H1 (cell line): ENCODE results near the gene MARK3. TPM values are rescaled to one million over a fixed set of nuclear protein-coding genes. Genes with fewer than 3 reads are reported as not detected.

Experiments used
- CTCF ChIA-PET: fragments of 300-600 bp; sonication (Branson Sonifier 250); formaldehyde crosslinking; loops from one replicate; lab custom pipeline; 2021; ENCODE audit not compliant: partially characterized antibody; lab: Charles Lee
- POLR2A ChIA-PET: fragments of 300-600 bp; sonication (Branson Sonifier 250); formaldehyde crosslinking; loops from one replicate; lab custom pipeline; 2021; ENCODE audit warnings: inconsistent platforms; ENCODE audit not compliant: partially characterized antibody; lab: Charles Lee
- DNase-seq, 2 experiments: peaks; one replicate each; pipeline versions ENCODE4 v3.0.0 to v3.0.0-alpha.2; 2010 to 2022; ENCODE audit warnings: low spot score in 2 of 2, low read depth in 1 of 2, mixed read lengths in 1 of 2
- FAIRE-seq: peaks from 2 replicates; lab custom pipeline; 2011; peaks lifted over from hg19 to GRCh38; lab: Jason Lieb, UNC
- H2AFZ ChIP-seq: 2 replicates; pipeline ENCODE4 v1.8.1; 2012; ENCODE audit warnings: low read length, inconsistent platforms
- H2AK5ac ChIP-seq: 2 replicates; pipeline ENCODE4 v1.6.1; 2013; ENCODE audit warnings: low read depth, low read length
- H2BK120ac ChIP-seq: replicated peaks from 2 replicates; pipeline ENCODE3; 2013; ENCODE audit warnings: low read depth, low read length, inconsistent platforms
- H2BK12ac ChIP-seq: 2 replicates; pipeline ENCODE4 v1.6.1; 2013; ENCODE audit warnings: low read depth, low read length
- H2BK15ac ChIP-seq: 2 replicates; pipeline ENCODE4 v1.6.1; 2013; ENCODE audit warnings: low read length
- H2BK20ac ChIP-seq: 2 replicates; pipeline ENCODE4 v1.6.1; 2013; ENCODE audit warnings: low read length
- H2BK5ac ChIP-seq: 2 replicates; pipeline ENCODE4 v1.6.1; 2013; ENCODE audit warnings: low read depth, low read length
- H3K14ac ChIP-seq: 2 replicates; pipeline ENCODE4 v1.6.1; 2013; ENCODE audit warnings: inconsistent platforms; ENCODE audit not compliant: insufficient read length
- H3K18ac ChIP-seq: 2 replicates; pipeline ENCODE4 v1.6.1; 2013; ENCODE audit warnings: low read length; ENCODE audit errors: extremely low read depth
- H3K23ac ChIP-seq: 2 replicates; pipeline ENCODE4 v1.6.1; 2013; ENCODE audit warnings: inconsistent platforms; ENCODE audit not compliant: insufficient read length
- H3K23me2 ChIP-seq: 2 replicates; pipeline ENCODE4 v1.6.1; 2013; ENCODE audit warnings: low read depth, low read length
- H3K27ac ChIP-seq: 2 replicates; pipeline ENCODE4 v1.6.1; 2011; ENCODE audit warnings: low read depth, low read length, inconsistent platforms
- H3K27me3 ChIP-seq, 4 experiments: replicated peaks in 1 of 4; 1 replicate in 1 of 4; 2 replicates in 3 of 4; pipeline versions ENCODE4 v1.6.1 to v1.8.1; 2011 to 2013; ENCODE audit warnings: low read length in 3 of 4, mild to moderate bottlenecking in 3 of 4, inconsistent platforms in 2 of 4, mixed read lengths in 2 of 4, moderate library complexity in 1 of 4; ENCODE audit not compliant: control insufficient read depth in 3 of 4, insufficient read depth in 3 of 4; ENCODE audit errors: extremely low read depth in 1 of 4
- H3K36me3 ChIP-seq, 4 experiments: 2 replicates each; pipeline versions ENCODE4 v1.6.1 to v1.8.1; 2011 to 2013; ENCODE audit warnings: mild to moderate bottlenecking in 4 of 4, low read length in 3 of 4, moderate library complexity in 2 of 4, control low read depth in 1 of 4, inconsistent platforms in 1 of 4; ENCODE audit not compliant: insufficient read depth in 4 of 4, control insufficient read depth in 2 of 4
- H3K4ac ChIP-seq: replicated peaks from 2 replicates; pipeline ENCODE3; 2013; ENCODE audit warnings: low read length, low read depth, mixed read lengths, inconsistent platforms; ENCODE audit not compliant: insufficient read length
- H3K4me1 ChIP-seq, 4 experiments: replicated peaks in 1 of 4; 1 replicate in 1 of 4; 2 replicates in 3 of 4; pipeline versions ENCODE4 v1.6.1 to v1.8.1; 2011 to 2013; ENCODE audit warnings: low read length in 3 of 4, inconsistent platforms in 2 of 4, mixed read lengths in 1 of 4; ENCODE audit not compliant: insufficient read depth in 4 of 4, control insufficient read depth in 3 of 4
- H3K4me2 ChIP-seq, 2 experiments: 2 replicates each; pipeline versions ENCODE4 v1.6.1 to v1.8.1; 2011 to 2013; ENCODE audit warnings: low read depth in 2 of 2, low read length in 2 of 2, control low read depth in 1 of 2, inconsistent platforms in 1 of 2, mild to moderate bottlenecking in 1 of 2; ENCODE audit not compliant: insufficient read depth in 1 of 2
- H3K4me3 ChIP-seq, 4 experiments: fragments of 200-600, 300-600 bp in 1 of 4; sonication (generic), shearing (Covaris generic), sonication (Bioruptor Twin) in 1 of 4; 2 replicates each; pipeline versions ENCODE4 v1.5.1 to v1.8.1; 2011 to 2016; ENCODE audit warnings: low read length in 4 of 4, low read depth in 3 of 4, control low read depth in 2 of 4, inconsistent platforms in 2 of 4, mild to moderate bottlenecking in 2 of 4, mixed read lengths in 1 of 4, moderate library complexity in 1 of 4; ENCODE audit not compliant: insufficient read depth in 2 of 4; ENCODE audit errors: extremely low read depth in 1 of 4
- H3K56ac ChIP-seq: replicated peaks from 2 replicates; pipeline ENCODE3; 2013; ENCODE audit warnings: low read depth, mild to moderate bottlenecking, mixed read lengths, low read length, inconsistent platforms; ENCODE audit not compliant: insufficient read length
- H3K79me1 ChIP-seq: 2 replicates; pipeline ENCODE4 v1.6.1; 2013; ENCODE audit warnings: low read depth, low read length, control low read depth
- H3K79me2 ChIP-seq, 2 experiments: 2 replicates each; pipeline versions ENCODE4 v1.6.1 to v1.8.1; 2012 to 2013; ENCODE audit warnings: low read length in 2 of 2, mild to moderate bottlenecking in 2 of 2, inconsistent platforms in 1 of 2; ENCODE audit not compliant: insufficient read depth in 2 of 2, control insufficient read depth in 1 of 2
- H3K9ac ChIP-seq, 4 experiments: replicated peaks in 1 of 4; 1 replicate in 1 of 4; 2 replicates in 3 of 4; pipeline versions ENCODE4 v1.6.1 to v1.8.1; 2011 to 2013; ENCODE audit warnings: low read depth in 3 of 4, low read length in 3 of 4, control low read depth in 2 of 4, mild to moderate bottlenecking in 2 of 4, moderate library complexity in 2 of 4, inconsistent platforms in 1 of 4; ENCODE audit errors: extremely low read depth in 1 of 4
- H3K9me3 ChIP-seq, 2 experiments: 2 replicates each; pipeline versions ENCODE4 v1.6.1 to v1.8.1; 2012 to 2013; ENCODE audit warnings: mild to moderate bottlenecking in 2 of 2, moderate library complexity in 2 of 2, control low read depth in 1 of 2, inconsistent platforms in 1 of 2, low read depth in 1 of 2, low read length in 1 of 2, mixed read lengths in 1 of 2; ENCODE audit not compliant: insufficient read depth in 2 of 2
- H4K20me1 ChIP-seq, 2 experiments: replicated peaks in 1 of 2; 2 replicates each; pipeline versions ENCODE3 to v1.8.1; 2011 to 2013; ENCODE audit warnings: inconsistent platforms in 2 of 2, low read length in 2 of 2, mild to moderate bottlenecking in 1 of 2; ENCODE audit not compliant: insufficient read depth in 2 of 2, control insufficient read depth in 1 of 2
- H4K5ac ChIP-seq: 2 replicates; pipeline ENCODE4 v1.6.1; 2013; ENCODE audit warnings: low read length, low read depth, mixed read lengths, inconsistent platforms; ENCODE audit not compliant: insufficient read length
- H4K8ac ChIP-seq: 2 replicates; pipeline ENCODE4 v1.8.0; 2013; ENCODE audit warnings: mild to moderate bottlenecking, moderate library complexity, low read length, inconsistent platforms; ENCODE audit not compliant: insufficient read depth; ENCODE audit errors: extremely low read depth
- H4K91ac ChIP-seq: replicated peaks from 2 replicates; pipeline ENCODE3; 2013; ENCODE audit warnings: low read length, mixed read lengths, inconsistent platforms; ENCODE audit not compliant: insufficient read length
- ASH2L ChIP-seq: fragments of 200-600, 300-600 bp; sonication (generic); IDR thresholded peaks from one replicate; pipeline ENCODE4 v1.7.1; 2017; ENCODE audit warnings: low read length
- BACH1 ChIP-seq: IDR thresholded peaks from 2 replicates; pipeline ENCODE4 v1.6.1; 2012; ENCODE audit warnings: low read length, improper control_type of control experiment
- BCL11A ChIP-seq, 2 experiments: IDR thresholded peaks; one replicate each; pipeline ENCODE4 v1.6.1; 2011; ENCODE audit warnings: low read depth in 2 of 2, low read length in 2 of 2, mild to moderate bottlenecking in 2 of 2
- CEBPB ChIP-seq: IDR thresholded peaks from 2 replicates; pipeline ENCODE4 v1.6.1; 2012; ENCODE audit warnings: low read depth, low read length
- CREB1 ChIP-seq: IDR thresholded peaks from 2 replicates; pipeline ENCODE4 v1.6.1; 2012; ENCODE audit warnings: inconsistent platforms
- GTF2F1 ChIP-seq: IDR thresholded peaks from 2 replicates; pipeline ENCODE4 v1.6.1; 2012; ENCODE audit warnings: low read depth, low read length, improper control_type of control experiment, borderline replicate concordance
- HDAC2 ChIP-seq, 2 experiments: fragments of 300-600 bp in 1 of 2; sonication (generic) in 1 of 2; IDR thresholded peaks; 2 replicates each; pipeline ENCODE4 v1.6.1; 2011 to 2012; ENCODE audit warnings: low read depth in 2 of 2, low read length in 2 of 2, mild to moderate bottlenecking in 2 of 2, moderate library complexity in 2 of 2, borderline replicate concordance in 1 of 2, inconsistent platforms in 1 of 2
- NANOG ChIP-seq: IDR thresholded peaks from 2 replicates; pipeline ENCODE4 v1.6.1; 2011; ENCODE audit warnings: low read length, low read depth, mild to moderate bottlenecking, inconsistent platforms; ENCODE audit not compliant: insufficient read depth, poor library complexity, severe bottlenecking
- POLR2AphosphoS5 ChIP-seq: IDR thresholded peaks from 2 replicates; pipeline ENCODE4 v1.6.1; 2011; ENCODE audit warnings: low read depth, low read length
- SIN3A ChIP-seq, 2 experiments: IDR thresholded peaks in 1 of 2; conservative IDR thresholded peaks in 1 of 2; 2 replicates each; pipeline ENCODE4 v1.6.1; 2011 to 2012; ENCODE audit warnings: low read length in 2 of 2, improper control_type of control experiment in 1 of 2, low read depth in 1 of 2, mild to moderate bottlenecking in 1 of 2
- SIX5 ChIP-seq: IDR thresholded peaks from 2 replicates; pipeline ENCODE4 v1.6.1; 2011; ENCODE audit warnings: mild to moderate bottlenecking, low read depth, low read length
- SP2 ChIP-seq: IDR thresholded peaks from 2 replicates; pipeline ENCODE4 v1.6.1; 2012; ENCODE audit warnings: mild to moderate bottlenecking, low read length, inconsistent platforms
- SP4 ChIP-seq: IDR thresholded peaks from 2 replicates; pipeline ENCODE4 v1.6.1; 2012; ENCODE audit warnings: low read length, inconsistent platforms
- TAF7 ChIP-seq: optimal IDR thresholded peaks from 2 replicates; pipeline ENCODE3; 2011; ENCODE audit warnings: low read depth, mild to moderate bottlenecking, inconsistent platforms, low read length, moderate library complexity, borderline replicate concordance
- WGBS, 2 experiments: shearing (Covaris generic) in 1 of 2; methylation state at CpG; one replicate each; pipeline versions ENCODE4 v1.1.6 to v1.1.7; 2013 to 2015; ENCODE audit warnings: low lambda C conversion rate in 2 of 2, mixed read lengths in 2 of 2, inconsistent platforms in 1 of 2, low coverage in 1 of 2, missing lambda C conversion rate in 1 of 2; ENCODE audit not compliant: insufficient replicate concordance in 2 of 2, insufficient coverage in 1 of 2, insufficient read length in 1 of 2; ENCODE audit errors: extremely low coverage in 1 of 2, missing lambda C conversion rate in 1 of 2; 5-methylcytosine and 5-hydroxymethylcytosine counted together
- polyA plus RNA-seq, 7 experiments: library from polyadenylated mRNA; depleted of rRNA in 3 of 7; stranded (reverse) in 5 of 7; unstranded in 2 of 7; fragments of >200 nt in 5 of 7; fragments of 200-250 nt in 2 of 7; gene quantifications; 1 replicate in 5 of 7; 2 replicates in 1 of 7; 4 replicates in 1 of 7; pipeline versions ENCODE4 v1.2.1 to v1.2.3, GENCODE V29; 2011 to 2013; ENCODE audit warnings: missing spikeins in 2 of 7, mixed read lengths in 2 of 7
- total RNA-seq: library from RNA; stranded (reverse); fragmentation: NEBNext Ultra II Directional; extraction: Animal tissue kit (Norgen Biotek cat#: 25700); gene quantifications from 2 replicates; pipeline ENCODE4 v1.2.1, GENCODE V29; 2021

The MARK3 gene
- total and polyA plus RNA-seq, 2 of the 8 experiments (the other 6 are each of a cell fraction or from before 2014, with no cell fraction given), result 39.4 to 76.9 TPM

- peaks cover 0 to 17% (median 1%) of the 10 kb centered on the region in 4 experiments; a peak in 3 of 8 replicates for H3K36me3 ChIP-seq
- H3K79me1 ChIP-seq, result peaks cover 24% of the 10 kb centered on the region
- no peak overlapping the region for H3K9ac ChIP-seq
- H3K18ac ChIP-seq, result no peak overlapping the region
- H3K14ac ChIP-seq, result no peak overlapping the region
- no peak overlapping the region for H3K56ac ChIP-seq
- H3K4me1 ChIP-seq, result peaks cover 0 to 7% (median 6%) of the 10 kb centered on the region in 4 experiments; a peak in 6 of 7 replicates
- whole genome bisulfite sequencing, 2 experiments, result 96% methylated on average over 24 of the region's 25 CpGs; no CpG with 5 or more reads in 1 of the 2 experiments
- H3K27ac ChIP-seq, result no peak overlapping the region
- no peak overlapping the region for H2BK120ac ChIP-seq
- H2BK20ac ChIP-seq, result no peak overlapping the region
- H2AFZ ChIP-seq, result no peak overlapping the region
- peaks cover 13 to 49% of the 10 kb centered on the region in 2 experiments for H4K20me1 ChIP-seq
- H3K4ac ChIP-seq, result no peak overlapping the region
- peaks cover 7% of the 10 kb centered on the region; the same call in 1 of the 2 replicates for H3K23me2 ChIP-seq
- no peak overlapping the region for H3K4me2 ChIP-seq
- no peak overlapping the region for H4K5ac ChIP-seq
- no peak overlapping the region for H3K4me3 ChIP-seq
- H3K23ac ChIP-seq, result no peak overlapping the region
- H3K27me3 ChIP-seq, result no peaks in the 10 kb centered on the region; a peak in 2 of 7 replicates
- no peak overlapping the region for H2AK5ac ChIP-seq
- FAIRE-seq, result no peak
- ChIA-PET CTCF (interaction anchor here (12.5 to 28.8 kb wide), 2 partner anchors 12 to 25 kb away, joined by 230 to 921 read pairs; partner anchors contain the start of gene CKB), POLR2A (interaction anchor here (1.8 to 29.8 kb wide), 3 partner anchors 7 to 20 kb away, joined by 4 to 844 read pairs (median 140); partner anchors contain the start of gene CKB)
- H2BK12ac ChIP-seq, result no peak overlapping the region
- no peak overlapping the region for H2BK15ac ChIP-seq
- peaks cover 5 to 20% of the 10 kb centered on the region in 2 experiments; a peak in 3 of 4 replicates for H3K79me2 ChIP-seq
- H3K9me3 ChIP-seq, result no peaks in the 10 kb centered on the region
- H4K91ac ChIP-seq, result no peak overlapping the region
- DNase-seq, result no peak
- H4K8ac ChIP-seq, result no peak overlapping the region
- H2BK5ac ChIP-seq, result no peak overlapping the region
- no peak for TF ChIP-seq ASH2L
- TF ChIP-seq CREB1, result no peak
- TF ChIP-seq BACH1, result no peak
- no peak for TF ChIP-seq SIN3A (conservative IDR thresholded peaks at IDR 0.05 in 1 of 2, IDR thresholded peaks at IDR 0.05 in 1 of 2; ENCODE audit: low read depth in 1 of 2, low read length in 2 of 2)
- no peak for TF ChIP-seq SIX5
- no peak for TF ChIP-seq CEBPB
- no peak for TF ChIP-seq HDAC2 (IDR thresholded peaks at IDR 0.05; ENCODE audit: borderline replicate concordance in 1 of 2, low read depth in 2 of 2, low read length in 2 of 2)
- TF ChIP-seq POLR2AphosphoS5, result no peak
- no peak for TF ChIP-seq BCL11A (IDR thresholded peaks at IDR 0.05; ENCODE audit: low read depth in 2 of 2, low read length in 2 of 2)
- no peak for TF ChIP-seq NANOG
- no peak for TF ChIP-seq GTF2F1
- TF ChIP-seq SP4, result no peak
- no peak for TF ChIP-seq TAF7
- no peak for TF ChIP-seq SP2
These were observed 148.9 kb downstream of the MARK3 start for GRCh38 chr14:103533999-103534575.
